K562 (cell line): Measurements from ENCODE around the gene TRIM24. TPM values are rescaled to one million over a fixed set of nuclear protein-coding genes. Genes with fewer than 3 reads are reported as not detected.

Experiments
- polyA plus RNA-seq, 8 experiments: library from polyadenylated mRNA; depleted of rRNA in 4 of 8; stranded (reverse) in 5 of 8; unstranded in 3 of 8; fragments of >200 nt; fragmentation: Nextera tagmentation in 2 of 8; fragmentation: Illumina TruSeq in 1 of 8; extraction: Ambion mirVana in 2 of 8; extraction: Trizol in 1 of 8; gene quantifications; 2 replicates each; pipeline versions ENCODE4 v1.2.1 to v1.2.3, GENCODE V29; 2011 to 2014; ENCODE audit warnings: inconsistent platforms in 1 of 8, missing spikeins in 1 of 8
- small RNA-seq: library from RNA; depleted of rRNA; stranded (forward); fragments of <200 nt; gene quantifications from one replicate; pipeline ENCODE3, GENCODE V24; 2014
- total RNA-seq, 7 experiments: library from RNA; depleted of rRNA in 6 of 7; stranded (reverse); fragments of >200 nt in 6 of 7; fragmentation: Illumina TruSeq in 2 of 7; extraction: Trizol in 2 of 7; gene quantifications; 2 replicates each; pipeline versions ENCODE4 v1.2.1 to v1.2.3, GENCODE V29; 2011 to 2021; ENCODE audit warnings: low replicate concordance in 1 of 7

The TRIM24 gene
- total and polyA plus RNA-seq, 9 of the 15 experiments (the other 6 are each of a cell fraction or from before 2014, with no cell fraction given) = 13.4 to 74.0 (median 41.7) TPM

Small RNA genes lying within 50 kb of the gene (small RNA-seq; reads per million reads assigned to genes)
- not detected for gene RF00561

Other genes with a start within 250 kb of the TRIM24 start
- not detected in 2 replicates for gene SVOPL, start 241.1 kb downstream of the TRIM24 start, total RNA-seq (2014; rRNA removed)
- gene SVOPL, start 241.1 kb downstream of the TRIM24 start, total RNA-seq (2014; rRNA removed; fragmentation: Illumina TruSeq; extraction: Trizol) = not detected in 2 replicates
- not detected in 2 replicates for gene SVOPL, start 241.1 kb downstream of the TRIM24 start, total RNA-seq (2015; rRNA removed; fragmentation: Illumina TruSeq; extraction: Trizol)
- gene SVOPL, start 241.1 kb downstream of the TRIM24 start, total RNA-seq (2021) = not detected in 2 replicates
- gene SVOPL, start 241.1 kb downstream of the TRIM24 start, polyA plus RNA-seq (2011; rRNA removed) = 0.20 TPM in 2 replicates
- gene SVOPL, start 241.1 kb downstream of the TRIM24 start, polyA plus RNA-seq (2014; fragmentation: Illumina TruSeq; extraction: Trizol) = not detected in 2 replicates
- gene SVOPL, start 241.1 kb downstream of the TRIM24 start, polyA plus RNA-seq (2014; fragmentation: Nextera tagmentation; extraction: Ambion mirVana) = under 1 TPM; 0.13 to 0.42 TPM
- 0.36 TPM in 1 of 2 replicates, not detected in the other for gene SVOPL, start 241.1 kb downstream of the TRIM24 start, polyA plus RNA-seq (2014; rRNA removed)